Femur (tissue), 1 donor: ENCODE data around the gene EED.
"Not testable (repeated sequence)": the region's sequence is repeated elsewhere in the genome, so short reads cannot be mapped to it uniquely, and the experiment has no call there.

ENCODE experiments used
- DNase-seq: peaks from one replicate; pipeline ENCODE4 v3.0.0-alpha.2; 2017

EED gene

GRCh38 chr11:86251345-86251744 lies 6.8 kb downstream of the EED start:
- DNase-seq = no peak

- DNase-seq = no peak
These were observed 11.3 kb downstream of the EED start for GRCh38 chr11:86255896-86256295.

GRCh38 chr11:86256608-86257007 lies 12.1 kb downstream of the EED start:
- DNase-seq = no peak

- no peak for DNase-seq
These were observed 12.9 kb downstream of the EED start for GRCh38 chr11:86257446-86257845.

GRCh38 chr11:86259730-86260129 lies 15.2 kb downstream of the EED start:
- DNase-seq = no peak

DNA sequence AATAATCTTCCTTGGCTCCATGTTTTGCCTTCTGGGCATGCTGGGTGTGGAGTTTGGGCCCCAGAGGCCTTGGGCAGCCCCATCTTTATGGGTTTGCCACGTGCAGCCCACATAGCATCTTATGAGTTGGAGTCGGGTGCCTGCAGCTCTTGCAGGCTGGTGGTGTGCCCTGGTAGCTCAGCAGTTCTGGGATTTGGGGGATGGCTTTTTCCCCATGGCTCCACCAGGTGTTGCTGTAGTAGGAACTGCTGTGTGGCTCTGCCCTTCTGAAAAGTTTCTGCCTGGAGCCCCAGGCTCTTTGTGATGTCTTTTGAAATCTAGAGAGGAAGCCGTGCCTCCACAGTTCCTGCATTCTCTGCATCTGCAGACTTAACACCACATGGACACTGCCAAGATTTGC lies 16.8 kb downstream of the EED start:
- DNase-seq = no peak

GRCh38 chr11:86262387-86262786 lies 17.8 kb downstream of the EED start:
- DNase-seq = no peak

DNA sequence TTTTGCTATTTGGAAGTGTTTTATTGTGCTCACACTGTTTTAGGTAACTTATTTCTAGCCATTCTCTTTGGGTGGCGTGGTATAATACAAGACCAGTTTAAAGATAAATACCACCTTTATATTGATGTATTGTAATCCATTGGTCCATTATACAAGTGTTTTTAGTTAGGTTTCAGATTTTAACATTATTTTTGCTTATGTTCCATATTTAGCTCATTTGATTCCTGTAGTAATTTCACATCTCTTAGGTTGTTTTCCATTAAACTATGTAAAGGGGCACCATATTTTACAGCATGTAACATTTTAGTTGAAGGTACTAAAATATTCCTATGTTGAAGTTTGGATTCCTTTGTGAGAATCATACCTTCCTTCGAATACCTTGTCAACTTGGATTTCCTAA lies 20.1 kb downstream of the EED start:
- DNase-seq = no peak

- no peak for DNase-seq
These were observed 20.6 kb downstream of the EED start for GRCh38 chr11:86265194-86265593.

DNA sequence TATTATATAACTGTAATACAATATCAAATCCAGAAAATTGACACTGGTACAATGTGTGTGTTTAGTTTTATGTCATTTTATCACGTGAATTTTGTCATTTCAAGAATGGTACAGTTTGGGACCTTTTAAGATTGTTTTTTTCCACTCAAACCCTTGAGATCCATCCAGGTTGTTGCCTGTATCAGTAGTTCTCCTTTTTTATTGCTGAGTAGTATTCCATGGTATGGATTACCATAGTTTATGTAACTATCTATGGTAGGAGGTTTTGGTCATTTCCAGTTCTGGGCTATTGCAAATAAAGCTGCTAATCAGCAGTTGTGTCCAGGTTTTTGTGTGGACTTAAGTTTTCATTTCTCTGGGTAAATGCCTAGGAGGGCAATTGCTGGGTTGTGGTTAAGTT lies 25.1 kb downstream of the EED start:
- DNase-seq = no peak

- DNase-seq = no peak
These were observed 29.9 kb downstream of the EED start for GRCh38 chr11:86274503-86274902.

DNA sequence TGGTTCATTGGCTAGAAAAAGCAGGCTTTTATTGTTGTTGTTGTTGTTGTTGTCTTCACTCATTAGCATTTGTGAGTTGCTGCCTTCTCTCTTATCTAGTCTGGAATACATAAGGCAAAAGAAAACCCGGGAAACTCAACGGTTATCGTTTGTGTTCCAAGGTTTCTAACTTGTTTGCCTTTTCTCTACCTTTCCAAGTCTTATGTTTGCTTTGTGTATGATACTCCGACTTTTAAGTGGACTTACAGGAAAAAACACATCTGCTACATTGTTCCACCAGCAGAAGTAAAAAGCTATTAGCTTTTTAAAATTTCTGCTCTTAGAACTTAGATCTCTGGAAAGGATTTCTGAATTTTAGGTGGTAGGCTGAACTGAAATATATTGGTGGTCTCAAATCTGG lies 30.4 kb downstream of the EED start:
- DNase-seq = no peak

DNA sequence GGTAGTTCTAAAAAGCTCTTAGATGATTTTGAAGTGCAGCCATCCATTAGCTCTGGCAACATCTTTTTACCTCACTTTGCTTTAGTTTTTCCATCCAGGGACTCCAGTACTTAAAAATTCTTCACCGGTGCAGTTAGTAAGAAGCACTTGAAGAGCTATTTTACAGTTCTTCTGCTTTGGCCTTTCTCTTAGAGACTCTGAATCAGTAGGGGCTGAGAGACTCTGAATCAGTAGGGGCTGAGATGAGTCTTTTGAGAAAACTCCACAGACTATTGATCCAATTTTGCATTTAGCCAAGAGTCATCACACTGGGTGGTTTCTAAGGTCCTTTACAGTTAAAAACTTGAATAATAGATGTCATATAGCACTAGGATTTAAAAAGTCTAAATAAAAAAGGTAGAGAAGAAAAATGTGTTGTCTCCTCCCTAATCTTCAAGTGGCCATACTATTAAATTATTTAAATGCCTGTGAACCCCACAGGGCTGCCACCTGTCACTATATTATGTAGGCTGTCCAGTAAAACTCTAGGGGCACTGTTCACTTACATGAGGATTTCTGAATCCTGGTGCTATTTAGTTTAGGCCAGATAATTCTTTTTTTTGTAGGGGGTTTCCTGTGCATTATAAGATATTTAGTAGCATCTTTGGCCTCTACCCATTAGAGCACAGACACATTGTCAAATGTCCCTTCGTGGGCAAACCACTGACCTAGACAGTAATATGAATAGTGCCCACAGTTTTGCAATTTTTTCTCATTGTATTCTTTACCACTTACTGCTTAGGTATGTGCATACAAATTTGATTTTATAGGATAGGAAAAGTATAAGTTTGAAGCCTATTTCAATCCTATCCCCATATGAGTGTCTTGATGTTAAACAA lies 31.2 kb downstream of the EED start:
- DNase-seq = no peak

GRCh38 chr11:86277741-86278140 lies 33.2 kb downstream of the EED start:
- no peak for DNase-seq

DNA sequence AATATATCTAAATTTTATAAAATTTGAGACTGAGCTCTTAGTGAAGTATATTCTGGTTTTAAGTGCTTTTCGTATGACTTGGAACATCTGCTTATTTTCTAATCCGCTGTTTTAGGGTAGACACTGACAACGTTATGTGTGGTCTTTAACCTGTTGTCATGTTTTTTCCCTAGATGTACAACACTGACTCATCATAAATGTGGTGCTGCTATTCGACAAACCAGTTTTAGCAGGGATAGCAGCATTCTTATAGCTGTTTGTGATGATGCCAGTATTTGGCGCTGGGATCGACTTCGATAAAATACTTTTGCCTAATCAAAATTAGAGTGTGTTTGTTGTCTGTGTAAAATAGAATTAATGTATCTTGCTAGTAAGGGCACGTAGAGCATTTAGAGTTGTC lies 33.7 kb downstream of the EED start:
- no peak for DNase-seq

GRCh38 chr11:86279747-86280146 lies 35.2 kb downstream of the EED start:
- DNase-seq = no peak

DNA sequence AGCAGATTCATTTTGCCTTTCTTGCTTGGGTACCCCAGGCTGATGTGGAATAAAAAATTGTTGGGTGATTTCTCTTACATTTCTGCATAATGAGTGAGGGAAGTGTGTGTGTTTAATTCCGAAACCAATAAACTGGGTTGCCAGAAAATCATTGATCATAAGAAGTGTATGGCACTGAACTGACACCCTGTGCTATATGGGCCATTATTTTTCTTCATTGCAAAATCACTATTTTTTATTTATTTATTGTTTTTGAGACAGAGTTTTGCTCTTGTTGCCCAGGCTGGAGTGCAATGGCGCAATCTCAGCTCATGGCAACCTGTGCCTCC lies 42.9 kb downstream of the EED start:
- DNase-seq = no peak

GRCh38 chr11:86288776-86289507 lies 44.4 kb downstream of the EED start:
- DNase-seq = no peak

- DNase-seq = not testable (repeated sequence)
These were observed 45.1 kb downstream of the EED start for GRCh38 chr11:86289508-86290280.

- peak; percentile 44 for DNase-seq
These were observed 47.1 kb downstream of the EED start for GRCh38 chr11:86291466-86292262.

GRCh38 chr11:86292912-86293616 lies 48.5 kb downstream of the EED start:
- no peak for DNase-seq

DNA sequence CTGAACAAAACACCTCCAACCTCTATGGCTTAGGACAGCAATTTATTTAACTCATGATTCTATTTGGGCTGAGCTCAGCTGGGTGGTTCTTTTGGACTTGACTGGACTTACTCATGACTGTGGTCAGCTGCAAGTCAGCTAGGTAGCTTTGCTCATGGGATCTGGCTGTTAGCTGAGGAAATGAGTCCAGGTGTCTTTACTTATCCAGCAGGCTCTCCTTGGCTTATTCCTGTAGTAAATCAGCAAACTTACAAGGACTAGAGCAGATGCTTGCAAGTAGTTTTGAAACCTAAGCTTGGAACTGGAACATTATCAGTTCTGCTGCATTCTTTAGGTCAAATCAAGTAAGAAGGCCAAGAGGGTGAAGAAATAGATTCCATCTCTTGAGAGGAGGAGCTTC lies 49.5 kb downstream of the EED start:
- DNase-seq = no peak
